Activated naive CD8-positive, alpha-beta T cell treated with anti-CD3 and anti-CD28 coated beads, Interleukin-2, amount 50 U/mL, for 16 hours (primary cell): ENCODE measurements around the gene DMKN.
"Not testable (repeated sequence)": the region's sequence is repeated elsewhere in the genome, so short reads cannot be mapped to it uniquely, and the experiment has no call there.

Source experiments
- DNase-seq: peaks from one replicate; pipeline ENCODE4 v3.0.0-alpha.2; 2020; ENCODE audit warnings: low read depth, low spot score

DMKN gene

GRCh38 chr19:35497406-35497805 is 16.0 kb downstream of the DMKN start:
- no peak for DNase-seq

GRCh38 chr19:35495107-35496064 is 18.1 kb downstream of the DMKN start:
- peak; percentile 57 for DNase-seq

DNA sequence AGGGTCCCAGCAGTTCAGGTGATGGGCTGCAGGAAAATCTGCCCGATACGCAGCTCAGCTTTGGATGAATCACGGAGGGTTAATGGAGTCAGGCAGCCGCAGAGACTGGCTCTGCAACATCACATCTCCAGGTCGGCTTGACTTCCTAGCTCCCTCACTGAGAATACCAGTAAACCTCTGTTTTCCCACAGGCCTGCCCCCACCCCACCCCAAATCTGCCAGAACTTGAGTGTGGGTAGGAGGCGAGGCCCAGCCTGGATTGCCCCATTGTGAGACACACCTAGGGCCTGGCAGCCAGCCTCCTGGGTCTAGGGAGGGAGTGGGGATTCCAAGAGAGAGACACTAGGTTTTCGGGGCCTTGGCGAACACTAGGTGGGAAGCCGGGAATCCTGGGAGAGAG is 19.5 kb downstream of the DMKN start:
- no peak for DNase-seq

- DNase-seq = no peak
These were observed 21.6 kb downstream of the DMKN start for GRCh38 chr19:35491836-35492360.

DNA sequence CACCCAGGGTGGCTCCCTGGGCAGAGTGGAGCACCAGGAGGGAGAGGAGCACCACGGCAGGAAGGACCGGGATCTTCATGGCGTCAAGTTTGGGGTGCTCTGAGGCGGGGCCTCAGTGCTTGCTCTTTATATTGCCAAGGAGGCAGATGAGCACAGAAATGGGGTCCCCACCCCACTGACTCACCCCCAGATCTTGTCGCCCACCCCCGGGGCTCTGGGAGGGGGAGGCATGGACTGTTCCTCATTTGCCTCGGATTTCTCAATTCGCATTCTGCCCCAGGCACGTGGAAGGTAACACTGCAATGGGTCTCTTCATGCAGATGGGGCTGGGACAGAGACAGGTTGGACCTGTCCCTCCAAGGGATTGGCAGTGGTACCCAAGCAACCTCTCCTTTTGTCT is 23.1 kb downstream of the DMKN start, which contains the start of gene KRTDAP:
KRTDAP (minus strand) TSS at position 101 of the 400 bp plus-strand sequence; CDS start at position 79, 22 bp downstream.
- DNase-seq = no peak

- DNase-seq = no peak
These were observed 24.8 kb downstream of the DMKN start for GRCh38 chr19:35488677-35489076.

GRCh38 chr19:35487656-35488182 is 25.7 kb downstream of the DMKN start:
- DNase-seq = no peak

- DNase-seq = no peak
These were observed 27.2 kb downstream of the DMKN start for GRCh38 chr19:35486268-35486708.

- no peak for DNase-seq
These were observed 29.0 kb downstream of the DMKN start for GRCh38 chr19:35484252-35485036.

DNA sequence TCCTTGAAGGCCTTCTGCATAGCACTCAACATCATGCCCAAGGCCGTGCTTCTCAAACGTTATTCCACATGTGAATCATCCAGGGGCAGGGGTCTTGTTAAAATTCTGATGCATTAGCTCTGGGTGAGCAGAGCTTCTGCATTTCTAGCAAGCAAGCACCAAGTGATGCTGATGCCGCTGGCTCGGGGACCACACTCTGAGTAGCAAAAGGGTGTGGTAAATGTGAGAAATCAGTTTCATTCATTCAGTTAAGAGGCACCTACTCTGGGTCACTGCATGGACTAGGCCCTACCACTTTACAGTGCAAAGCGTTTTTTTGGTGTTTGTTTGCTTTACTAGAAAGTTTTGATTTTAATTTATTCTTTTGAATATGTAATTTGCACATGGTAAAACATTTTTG is 30.4 kb downstream of the DMKN start:
- no peak for DNase-seq

DNA sequence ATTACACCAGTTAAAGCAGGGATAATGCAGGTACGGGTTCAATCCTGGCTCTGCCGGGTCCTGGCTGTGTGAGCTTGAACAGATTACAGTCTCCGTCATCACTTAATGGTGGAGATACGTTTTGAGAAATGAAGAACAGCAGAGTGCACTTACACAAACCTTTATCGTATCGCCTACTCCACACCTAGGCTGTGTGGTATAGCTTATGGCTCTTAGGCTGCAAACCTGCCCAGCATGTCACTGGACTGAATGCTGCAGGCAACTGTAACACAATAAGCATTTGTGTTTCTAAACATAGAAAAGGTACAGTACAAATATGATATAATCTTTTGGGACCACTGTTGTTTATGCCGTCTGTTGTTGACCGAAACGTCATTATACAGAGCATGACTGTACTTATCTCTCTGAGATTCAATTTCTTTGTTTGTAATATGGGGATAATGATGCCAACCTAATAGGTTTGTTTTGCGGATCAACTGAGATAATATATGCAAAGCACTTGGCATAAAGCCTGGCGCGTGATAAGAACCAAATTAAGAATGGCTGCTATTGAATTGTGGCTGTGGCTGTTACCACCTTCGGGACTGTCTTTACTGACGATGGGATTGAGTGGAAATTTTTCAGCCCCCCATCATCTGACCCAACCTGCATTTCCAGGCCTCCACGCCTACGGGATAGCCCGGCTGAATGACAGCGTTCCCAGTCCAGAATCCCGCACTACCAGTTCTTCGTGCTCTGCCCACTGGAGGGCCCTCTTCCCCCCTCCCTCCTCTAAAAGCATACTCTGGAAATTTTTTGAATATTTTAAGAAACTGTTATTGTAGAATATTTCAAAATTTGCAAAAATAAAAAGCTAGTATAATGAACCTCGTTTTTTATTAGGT is 34.4 kb downstream of the DMKN start:
- DNase-seq = no peak

DNA sequence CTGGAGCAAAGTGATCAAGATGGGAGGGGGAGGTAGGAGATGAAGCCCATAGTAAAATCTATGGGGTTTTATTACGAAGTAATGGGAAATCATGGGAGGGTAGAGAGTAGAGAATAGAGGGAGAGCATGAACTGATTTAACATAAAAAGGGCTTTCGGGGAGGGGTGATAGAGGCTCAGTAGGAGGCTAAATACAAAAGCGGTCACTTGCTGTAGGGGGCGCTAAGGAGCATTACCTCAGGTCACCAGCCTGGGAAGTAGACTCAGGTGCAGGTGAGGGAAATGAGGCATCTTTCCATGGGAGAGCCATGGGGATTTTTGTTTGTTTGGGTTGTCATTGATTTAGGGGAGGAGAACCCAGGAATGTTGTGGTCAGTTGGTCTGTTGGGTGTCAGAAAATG is 37.3 kb downstream of the DMKN start:
- no peak for DNase-seq

- DNase-seq = not testable (repeated sequence)
These were observed 38.9 kb downstream of the DMKN start for GRCh38 chr19:35474594-35474993.

DNA sequence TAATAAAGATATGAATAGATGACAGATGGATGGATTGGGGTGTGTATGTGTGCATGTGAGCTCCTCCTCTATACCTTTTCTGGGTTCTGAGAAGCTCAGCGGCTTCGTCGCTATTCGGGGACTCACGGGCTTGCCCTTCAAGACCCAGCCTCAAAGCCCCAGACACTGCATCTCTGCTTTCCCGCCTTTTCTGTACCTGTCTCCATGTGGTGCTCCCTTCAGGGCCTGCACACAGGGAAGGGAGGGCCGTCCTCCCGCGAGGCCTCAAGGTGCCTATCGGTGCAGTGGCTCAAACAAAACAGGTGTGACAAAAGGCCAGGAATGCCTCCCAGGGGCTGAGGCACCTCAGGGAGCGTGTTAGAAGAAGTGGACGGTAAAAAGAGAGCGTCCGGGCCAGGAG is 39.3 kb downstream of the DMKN start:
- DNase-seq = no peak

DNA sequence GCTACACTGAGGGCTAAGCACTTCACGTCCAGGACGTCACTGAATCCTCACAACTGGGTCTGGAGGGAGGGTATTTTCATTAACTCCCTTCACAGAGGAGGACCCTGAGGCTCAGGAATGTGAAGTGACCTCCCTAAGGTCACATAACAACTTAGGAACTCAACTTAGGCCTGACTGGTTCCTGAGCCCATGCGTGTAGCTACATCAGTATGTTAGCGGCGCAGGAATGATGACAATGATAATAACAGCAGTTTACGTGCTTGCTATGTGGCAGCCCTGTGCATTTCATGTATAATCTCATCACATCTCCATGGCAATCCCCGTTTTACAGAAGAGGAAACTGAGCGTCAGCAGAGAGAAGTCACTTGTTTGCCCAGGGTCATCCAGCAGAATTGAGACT is 41.5 kb downstream of the DMKN start:
- no peak for DNase-seq

- DNase-seq = not testable (repeated sequence)
These were observed 42.4 kb downstream of the DMKN start for GRCh38 chr19:35471075-35471474.

- no peak for DNase-seq
These were observed 43.3 kb downstream of the DMKN start for GRCh38 chr19:35470128-35470527.

DNA sequence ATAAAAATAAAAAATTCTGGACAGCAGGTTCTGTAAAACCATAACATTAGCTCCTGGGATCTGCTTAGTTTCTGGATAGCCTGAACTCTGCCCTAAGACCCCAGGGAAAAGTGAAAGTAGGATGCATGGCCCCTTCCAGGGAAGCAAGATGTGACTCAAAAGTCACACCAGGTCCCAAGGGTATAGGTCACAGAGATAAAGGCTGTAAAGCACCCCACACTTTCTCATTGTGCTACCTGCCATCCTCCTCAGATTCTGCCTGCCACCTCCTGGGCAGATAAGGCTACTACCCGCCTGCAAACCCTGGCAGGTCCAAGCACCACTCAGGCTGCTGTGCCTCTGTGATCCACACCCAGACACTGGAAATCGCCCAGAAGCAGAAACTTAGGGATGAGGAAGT is 44.8 kb downstream of the DMKN start:
- DNase-seq = peak; percentile 12

- DNase-seq = no peak
These were observed 47.2 kb downstream of the DMKN start for GRCh38 chr19:35466259-35466658.

DNA sequence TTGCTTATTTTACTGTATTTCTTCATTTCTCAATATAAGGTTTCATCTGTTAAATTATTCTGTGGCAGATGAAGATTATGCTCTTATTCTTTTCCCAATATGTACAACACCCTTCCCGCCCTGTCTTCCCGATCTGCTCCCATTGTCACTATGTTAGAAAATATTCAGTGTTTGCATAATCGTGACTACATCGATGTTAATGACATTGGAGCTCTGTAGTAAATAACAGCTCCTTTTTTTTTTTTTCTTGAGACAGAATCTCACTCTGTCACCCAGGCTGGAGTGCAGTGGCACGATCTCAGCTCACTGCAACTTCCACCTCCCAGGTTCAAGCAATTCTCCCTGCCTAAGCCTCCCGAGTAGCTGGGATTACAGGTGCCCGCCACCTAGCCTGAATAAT is 50.5 kb downstream of the DMKN start:
- DNase-seq = not testable (repeated sequence)

DNA sequence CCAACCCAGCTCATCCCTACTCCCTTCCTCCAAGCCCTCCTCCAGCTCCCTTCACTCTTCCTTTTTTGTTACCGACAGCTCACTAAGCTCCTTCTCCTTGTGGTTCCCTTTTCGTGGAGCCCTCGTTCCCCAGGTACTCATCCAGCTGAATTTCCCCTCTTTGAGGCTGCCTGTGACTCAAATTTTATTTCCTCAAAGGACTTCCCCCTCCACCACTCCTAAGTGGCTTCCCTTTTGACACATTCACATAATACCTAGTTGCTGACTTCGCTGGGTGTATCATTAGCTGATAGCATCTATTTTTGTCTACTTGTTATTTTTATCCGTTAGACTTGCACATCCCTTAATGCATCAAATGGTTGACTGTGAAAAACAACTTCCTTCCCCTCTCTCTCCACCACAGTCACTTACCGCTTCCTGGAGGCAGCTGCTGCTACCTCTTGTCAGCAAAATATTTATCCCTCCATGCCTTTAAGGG is 50.9 kb downstream of the DMKN start:
- no peak for DNase-seq
